Neural cell (in vitro differentiated cells): Measurements from ENCODE around the gene RSPH9. TPM values are rescaled to one million over a fixed set of nuclear protein-coding genes. Genes with fewer than 3 reads are reported as not detected.

ENCODE experiments used
- H2AFZ ChIP-seq: fragments of 200-600, 300-800 bp; sonication (generic), shearing (Covaris generic); 2 replicates; pipeline ENCODE4 v1.6.0; 2014; ENCODE audit warnings: low read depth, mild to moderate bottlenecking, antibody characterized with exemption, low read length, moderate library complexity
- H3F3A ChIP-seq: fragments of 200-600 bp; shearing (Covaris generic); 2 replicates; pipeline ENCODE4 v1.6.1; 2016; ENCODE audit warnings: mild to moderate bottlenecking, moderate library complexity, mixed read lengths, antibody characterized with exemption, low read length; ENCODE audit not compliant: insufficient read depth, poor library complexity, severe bottlenecking
- H3K27ac ChIP-seq: fragments of 200-600, 300-800 bp; sonication (generic), shearing (Covaris generic); 2 replicates; pipeline ENCODE4 v1.5.1; 2014; ENCODE audit warnings: mild to moderate bottlenecking, low read length, moderate library complexity
- H3K27me3 ChIP-seq: fragments of 300-800, 200-600 bp; sonication (generic), shearing (Covaris generic); 2 replicates; pipeline ENCODE4 v1.6.0; 2014; ENCODE audit warnings: mild to moderate bottlenecking, low read depth, low read length, moderate library complexity; ENCODE audit not compliant: insufficient read depth
- H3K36me3 ChIP-seq: fragments of 300-800, 200-600 bp; sonication (generic), shearing (Covaris generic); 2 replicates; pipeline ENCODE4 v1.5.1; 2014; ENCODE audit warnings: mild to moderate bottlenecking, antibody characterized with exemption, low read length, moderate library complexity; ENCODE audit not compliant: insufficient read depth
- H3K4me2 ChIP-seq: fragments of 300-800, 200-600 bp; sonication (generic), shearing (Covaris generic); 2 replicates; pipeline ENCODE4 v1.6.0; 2014; ENCODE audit warnings: mild to moderate bottlenecking, low read length
- H3K4me3 ChIP-seq: fragments of 300-800, 200-600 bp; sonication (generic), shearing (Covaris generic); 2 replicates; pipeline ENCODE4 v1.5.1; 2014; ENCODE audit warnings: mild to moderate bottlenecking, low read length, moderate library complexity
- H3K79me2 ChIP-seq: fragments of 200-600 bp; shearing (Covaris generic); replicated peaks from 2 replicates; pipeline ENCODE4 v1.6.0; 2014; ENCODE audit warnings: mild to moderate bottlenecking, low read length, moderate library complexity; ENCODE audit not compliant: insufficient read depth
- H3K9ac ChIP-seq: fragments of 300-800, 200-600 bp; sonication (generic), shearing (Covaris generic); 2 replicates; pipeline ENCODE4 v1.6.1; 2016; ENCODE audit warnings: mild to moderate bottlenecking, low read length, mixed read lengths
- H3K9me2 ChIP-seq: fragments of 200-600 bp; shearing (Covaris generic); 2 replicates; pipeline ENCODE4 v1.6.1; 2016; ENCODE audit warnings: mild to moderate bottlenecking, low read length, mixed read lengths; ENCODE audit not compliant: insufficient read depth
- H3K9me3 ChIP-seq: fragments of 200-600, 300-800 bp; sonication (generic), shearing (Covaris generic); 2 replicates; pipeline ENCODE4 v1.6.1; 2016; ENCODE audit warnings: mild to moderate bottlenecking, mixed run types, low read length, moderate library complexity, mixed read lengths
- H4K20me1 ChIP-seq: fragments of 200-600 bp; shearing (Covaris generic); 2 replicates; pipeline ENCODE4 v1.6.1; 2016; ENCODE audit warnings: mild to moderate bottlenecking, mixed run types; ENCODE audit not compliant: insufficient read depth
- CTCF ChIP-seq: fragments of 450-650 bp; IDR thresholded peaks from 2 replicates; pipeline ENCODE4 v1.5.1; 2014; ENCODE audit warnings: antibody characterized with exemption, mild to moderate bottlenecking, moderate library complexity; ENCODE audit not compliant: poor library complexity, severe bottlenecking
- EP300 ChIP-seq: fragments of 450-650 bp; conservative IDR thresholded peaks from 2 replicates; pipeline ENCODE4 v1.6.1; 2014; ENCODE audit warnings: antibody characterized with exemption, mild to moderate bottlenecking, moderate library complexity; ENCODE audit not compliant: poor library complexity, severe bottlenecking
- EZH2 ChIP-seq: fragments of 200-600, 300-800 bp; shearing (Covaris generic), sonication (generic); IDR thresholded peaks from 2 replicates; pipeline ENCODE4 v1.6.1; 2014; ENCODE audit warnings: antibody characterized with exemption, low read length, borderline replicate concordance, mild to moderate bottlenecking; ENCODE audit not compliant: insufficient read depth, poor library complexity, severe bottlenecking
- MXI1 ChIP-seq: fragments of 450-650 bp; conservative IDR thresholded peaks from 2 replicates; pipeline ENCODE4 v1.6.1; 2014; ENCODE audit warnings: antibody characterized with exemption, mild to moderate bottlenecking; ENCODE audit not compliant: poor library complexity, severe bottlenecking
- POLR2AphosphoS5 ChIP-seq: IDR thresholded peaks from 2 replicates; pipeline ENCODE4 v1.6.1; 2012
- RAD21 ChIP-seq: fragments of 450-650 bp; conservative IDR thresholded peaks from 2 replicates; pipeline ENCODE4 v1.6.1; 2014; ENCODE audit warnings: antibody characterized with exemption, mild to moderate bottlenecking, moderate library complexity
- REST ChIP-seq: IDR thresholded peaks from 2 replicates; pipeline ENCODE4 v1.6.1; 2012; ENCODE audit warnings: borderline replicate concordance
- SMC3 ChIP-seq: fragments of 450-650 bp; conservative IDR thresholded peaks from 2 replicates; pipeline ENCODE4 v1.6.1; 2014; ENCODE audit warnings: antibody characterized with exemption, mild to moderate bottlenecking, moderate library complexity; ENCODE audit not compliant: poor library complexity
- TAF1 ChIP-seq: IDR thresholded peaks from 2 replicates; pipeline ENCODE4 v1.6.1; 2012; ENCODE audit warnings: low read depth
- polyA plus RNA-seq: library from polyadenylated mRNA; depleted of rRNA; stranded (reverse); fragments of >200 nt; gene quantifications from 2 replicates; pipeline ENCODE4 v1.2.3, GENCODE V29; 2014

RSPH9 gene
- polyA plus RNA-seq, 1 donor from 2014 or later, result 0.88 TPM

- Histone ChIP-seq H2AFZ (no peak overlapping the region), H3K9ac (no peak overlapping the region), H3K9me2 (no peaks in the 10 kb centered on the region), H3K79me2 (no peaks in the 10 kb centered on the region), H4K20me1 (no peaks in the 10 kb centered on the region), H3K36me3 (no peaks in the 10 kb centered on the region), H3K4me2 (no peak overlapping the region), H3K4me3 (no peak overlapping the region), H3F3A (no peaks in the 10 kb centered on the region), H3K27me3 (no peaks in the 10 kb centered on the region), H3K9me3 (no peaks in the 10 kb centered on the region), H3K27ac (no peak overlapping the region)
- no peak for TF ChIP-seq MXI1
- no peak for TF ChIP-seq TAF1
- TF ChIP-seq EP300, result no peak
- TF ChIP-seq EZH2, result no peak
- no peak for TF ChIP-seq CTCF
- no peak for TF ChIP-seq POLR2AphosphoS5
- TF ChIP-seq REST, result no peak
These were observed 73.7 kb downstream of the RSPH9 start for GRCh38 chr6:43718387-43719105.

- Histone ChIP-seq H3K9me2 (no peaks in the 10 kb centered on the region), H3K79me2 (no peaks in the 10 kb centered on the region), H4K20me1 (no peaks in the 10 kb centered on the region), H3K9me3 (no peaks in the 10 kb centered on the region), H3K36me3 (no peaks in the 10 kb centered on the region), H3K4me2 (no peak overlapping the region), H3K27me3 (no peaks in the 10 kb centered on the region), H3K27ac (no peak overlapping the region), H3K4me3 (no peak overlapping the region), H2AFZ (no peak overlapping the region), H3F3A (no peaks in the 10 kb centered on the region), H3K9ac (no peak overlapping the region)
- TF ChIP-seq CTCF (no peak), MXI1 (no peak), EZH2 (no peak), POLR2AphosphoS5 (no peak), EP300 (no peak), REST (no peak), TAF1 (no peak), SMC3 (no peak), RAD21 (no peak)
These were observed 74.7 kb downstream of the RSPH9 start for GRCh38 chr6:43719511-43719910.
